ENCODE measurements around the gene ARHGEF28.

GRCh38 chr5:73968729-73969128 lies 342.7 kb downstream of the ARHGEF28 start:
- TF ChIP-seq CTCF (IDR thresholded peaks at IDR 0.05) (no peak), POLR2A (IDR thresholded peaks at IDR 0.05) (no peak), POLR2AphosphoS5 (IDR thresholded peaks at IDR 0.05) (no peak), EP300 (IDR thresholded peaks at IDR 0.05) (no peak)
